Left ventricle myocardium superior (tissue), 1 donor: Measurements from ENCODE around the gene CMTM8. TPM values are rescaled to one million over a fixed set of nuclear protein-coding genes. Genes with fewer than 3 reads are reported as not detected.

ENCODE experiments used
- ATAC-seq: fragments of 200-7000 bp; cut with Tn5 transposase; one replicate; pipeline ENCODE4 v1.9.1; 2020; ENCODE audit warnings: mild to moderate bottlenecking, moderate library complexity
- DNase-seq: peaks from one replicate; pipeline ENCODE4 v3.0.0-alpha.2; 2020
- intact Hi-C: fragments of 100-400 bp; cut with micrococcal nuclease; formaldehyde crosslinking; loops from one replicate; pipeline ENCODE4 v1.11.0; 2022
- total RNA-seq: library from RNA; stranded (reverse); fragmentation: NEBNext Ultra II Directional; extraction: Animal tissue kit (Norgen Biotek cat#: 25700); gene quantifications from one replicate; pipeline ENCODE4 v1.2.1, GENCODE V29; 2021
- donor health status: DM: no; HTN: yes; CAD: no; lungs with severe emphysema.

Gene CMTM8
- total RNA-seq, 1 donor from 2014 or later: 3.8 TPM

GRCh38 chr3:32414522-32415202, 176.2 kb downstream of the CMTM8 start:
- intact Hi-C loops: no loop called here
- DNase-seq (no peak), ATAC-seq (peak; percentile 60)

GRCh38 chr3:32419742-32420125, 181.3 kb downstream of the CMTM8 start:
- DNase-seq (no peak), ATAC-seq (no peak)
- intact Hi-C loops: no loop called here

Other genes with a start within 250 kb of the CMTM8 start
- gene GPD1L, start 132.1 kb upstream of the CMTM8 start, total RNA-seq: 246 TPM
- 4.4 TPM for gene CMTM7, start 153.2 kb downstream of the CMTM8 start, total RNA-seq